OCI-LY1 (cell line): ENCODE data around the gene TGOLN2.

Source experiments
- EZH2 ChIP-seq: fragments of 200-600 bp; sonication (generic), shearing (Covaris generic); IDR thresholded peaks from 2 replicates; pipeline ENCODE4 v1.8.0; 2017; ENCODE audit warnings: borderline replicate concordance, mixed run types, mild to moderate bottlenecking, antibody characterized with exemption, low read length, moderate library complexity, mixed read lengths
- TF ChIP-seq, protein P1 (sequence below): fragments of 200-600 bp; sonication (generic), shearing (Covaris generic); IDR thresholded peaks from 2 replicates; pipeline ENCODE4 v1.5.1; 2017; ENCODE audit warnings: mild to moderate bottlenecking, antibody characterized with exemption, low read length, moderate library complexity, mixed read lengths

DNA sequence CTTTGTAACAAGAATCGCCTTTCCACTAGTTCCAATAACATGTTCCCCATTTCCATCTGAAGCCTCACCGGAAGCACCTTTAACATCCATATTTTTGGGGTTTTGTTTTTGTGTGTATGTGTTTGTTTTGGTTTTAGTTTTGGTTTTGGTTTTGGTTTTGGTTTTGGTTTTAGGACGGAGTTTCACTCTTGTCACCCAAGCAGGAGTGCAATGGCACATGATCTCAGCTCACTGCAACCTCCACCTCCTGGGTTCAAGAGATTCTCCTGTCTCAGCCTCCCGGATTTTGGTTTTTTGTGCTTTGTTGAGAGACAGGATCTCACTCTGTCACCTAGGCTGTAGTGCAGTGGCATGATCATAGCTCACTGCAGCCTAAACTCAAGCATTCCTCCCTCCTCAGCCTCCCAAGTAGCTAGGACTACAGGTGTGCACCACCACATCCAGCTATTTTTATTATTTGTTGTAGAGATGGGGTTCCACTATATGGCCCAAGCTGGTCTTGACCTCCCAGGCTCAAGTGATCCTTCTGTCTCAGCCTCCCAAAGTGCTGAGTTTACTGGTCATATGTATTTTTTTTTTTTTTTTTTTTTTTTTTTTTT is 36.3 kb downstream of the TGOLN2 start:
- TF ChIP-seq, protein P1, sequence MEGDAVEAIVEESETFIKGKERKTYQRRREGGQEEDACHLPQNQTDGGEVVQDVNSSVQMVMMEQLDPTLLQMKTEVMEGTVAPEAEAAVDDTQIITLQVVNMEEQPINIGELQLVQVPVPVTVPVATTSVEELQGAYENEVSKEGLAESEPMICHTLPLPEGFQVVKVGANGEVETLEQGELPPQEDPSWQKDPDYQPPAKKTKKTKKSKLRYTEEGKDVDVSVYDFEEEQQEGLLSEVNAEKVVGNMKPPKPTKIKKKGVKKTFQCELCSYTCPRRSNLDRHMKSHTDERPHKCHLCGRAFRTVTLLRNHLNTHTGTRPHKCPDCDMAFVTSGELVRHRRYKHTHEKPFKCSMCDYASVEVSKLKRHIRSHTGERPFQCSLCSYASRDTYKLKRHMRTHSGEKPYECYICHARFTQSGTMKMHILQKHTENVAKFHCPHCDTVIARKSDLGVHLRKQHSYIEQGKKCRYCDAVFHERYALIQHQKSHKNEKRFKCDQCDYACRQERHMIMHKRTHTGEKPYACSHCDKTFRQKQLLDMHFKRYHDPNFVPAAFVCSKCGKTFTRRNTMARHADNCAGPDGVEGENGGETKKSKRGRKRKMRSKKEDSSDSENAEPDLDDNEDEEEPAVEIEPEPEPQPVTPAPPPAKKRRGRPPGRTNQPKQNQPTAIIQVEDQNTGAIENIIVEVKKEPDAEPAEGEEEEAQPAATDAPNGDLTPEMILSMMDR, result no peak
- TF ChIP-seq EZH2, result no peak
